Choroid plexus epithelial cell (primary cell): ENCODE results near the gene CLEC12A.
"Not testable (repeated sequence)": the region's sequence is repeated elsewhere in the genome, so short reads cannot be mapped to it uniquely, and the experiment has no call there.

Source experiments
- DNase-seq: peaks from one replicate; pipeline ENCODE4 v3.0.0-alpha.2; 2010; ENCODE audit warnings: low read depth
- H3K4me3 ChIP-seq: 2 replicates; pipeline ENCODE4 v1.5.1; 2011; ENCODE audit warnings: low read depth, mild to moderate bottlenecking, control low read depth, low read length, moderate library complexity
- CTCF ChIP-seq: conservative IDR thresholded peaks from 2 replicates; pipeline ENCODE4 v1.5.1; 2011; ENCODE audit warnings: low read depth, mild to moderate bottlenecking, control low read depth, inconsistent platforms, low read length, moderate library complexity

The CLEC12A gene

GRCh38 chr12:9947674-9948073, 23.5 kb upstream of the CLEC12A start:
- TF ChIP-seq CTCF = no peak
- DNase-seq = no peak
- H3K4me3 ChIP-seq = no peak overlapping the region

GRCh38 chr12:9948606-9949296, 22.5 kb upstream of the CLEC12A start:
- no peak for TF ChIP-seq CTCF
- H3K4me3 ChIP-seq = no peak overlapping the region
- no peak for DNase-seq

- no peak for DNase-seq
- no peak for TF ChIP-seq CTCF
Measured at GRCh38 chr12:9951026-9951675, 20.1 kb upstream of the CLEC12A start.

GRCh38 chr12:9952954-9953729, 18.1 kb upstream of the CLEC12A start:
- H3K4me3 ChIP-seq, DNase-seq: not testable (repeated sequence)

More at GRCh38 chr12:9951026-9951675, 20.1 kb upstream of the CLEC12A start:
- H3K4me3 ChIP-seq = no peak overlapping the region

GRCh38 chr12:9957834-9958233, 13.4 kb upstream of the CLEC12A start:
- no peak for DNase-seq
- no peak for TF ChIP-seq CTCF
- no peak overlapping the region for H3K4me3 ChIP-seq

GRCh38 chr12:9960590-9960989, 10.6 kb upstream of the CLEC12A start:
- no peak for TF ChIP-seq CTCF
- no peak for DNase-seq

GRCh38 chr12:9961106-9961505, 10.1 kb upstream of the CLEC12A start:
- no peak for TF ChIP-seq CTCF
- H3K4me3 ChIP-seq = no peak overlapping the region
- no peak for DNase-seq

More at GRCh38 chr12:9960590-9960989, 10.6 kb upstream of the CLEC12A start:
- no peak overlapping the region for H3K4me3 ChIP-seq
